ENCODE measurements around the gene NAALADL2.
A peak's percentile ranks its signal among the peaks of the same experiment; 100 is the strongest.

The NAALADL2 gene

GRCh38 chr3:174822320-174822719, 36.8 kb upstream of the NAALADL2 start:
- H3K4me3 ChIP-seq (ENCODE audit: control insufficient read depth, low read depth, low read length) = no peak overlapping the region
- DNase-seq (ENCODE audit: low read depth) = peak; percentile 8
- no peak for TF ChIP-seq CTCF (conservative IDR thresholded peaks at IDR 0.05; ENCODE audit: control insufficient read depth, insufficient read depth, low read depth, low read length)

GRCh38 chr3:174826069-174826468, 33.1 kb upstream of the NAALADL2 start:
- no peak for DNase-seq (ENCODE audit: low read depth)
- no peak for TF ChIP-seq CTCF (conservative IDR thresholded peaks at IDR 0.05; ENCODE audit: control insufficient read depth, insufficient read depth, low read depth, low read length)
- no peak overlapping the region for H3K4me3 ChIP-seq (ENCODE audit: control insufficient read depth, low read depth, low read length)

- no peak for DNase-seq (ENCODE audit: low read depth)
- TF ChIP-seq CTCF (conservative IDR thresholded peaks at IDR 0.05; ENCODE audit: control insufficient read depth, insufficient read depth, low read depth, low read length) = no peak
- H3K4me3 ChIP-seq (ENCODE audit: control insufficient read depth, low read depth, low read length) = no peak overlapping the region
Measured at GRCh38 chr3:174844746-174845145, 14.4 kb upstream of the NAALADL2 start.

- TF ChIP-seq CTCF (conservative IDR thresholded peaks at IDR 0.05; ENCODE audit: control insufficient read depth, insufficient read depth, low read depth, low read length) = no peak
- no peak overlapping the region for H3K4me3 ChIP-seq (ENCODE audit: control insufficient read depth, low read depth, low read length)
- no peak for DNase-seq (ENCODE audit: low read depth)
Measured at GRCh38 chr3:174846055-174846454, 13.1 kb upstream of the NAALADL2 start.

- DNase-seq (ENCODE audit: low read depth) = no peak
- no peak for TF ChIP-seq CTCF (conservative IDR thresholded peaks at IDR 0.05; ENCODE audit: control insufficient read depth, insufficient read depth, low read depth, low read length)
- no peak overlapping the region for H3K4me3 ChIP-seq (ENCODE audit: control insufficient read depth, low read depth, low read length)
Measured at GRCh38 chr3:174854987-174855386, 4.1 kb upstream of the NAALADL2 start.

GRCh38 chr3:174857301-174857700, 1.8 kb upstream of the NAALADL2 start:
- no peak for TF ChIP-seq CTCF (conservative IDR thresholded peaks at IDR 0.05; ENCODE audit: control insufficient read depth, insufficient read depth, low read depth, low read length)
- no peak for DNase-seq (ENCODE audit: low read depth)
- no peak overlapping the region for H3K4me3 ChIP-seq (ENCODE audit: control insufficient read depth, low read depth, low read length)

- TF ChIP-seq CTCF (conservative IDR thresholded peaks at IDR 0.05; ENCODE audit: control insufficient read depth, insufficient read depth, low read depth, low read length) = no peak
- H3K4me3 ChIP-seq (ENCODE audit: control insufficient read depth, low read depth, low read length) = no peak overlapping the region
- DNase-seq (ENCODE audit: low read depth) = no peak
Measured at GRCh38 chr3:174858353-174858752, 781 bp upstream of the NAALADL2 start.

Data from fibroblast of mammary gland (primary cell).